ENCODE measurements around the gene AGFG1. TPM values are rescaled to one million over a fixed set of nuclear protein-coding genes. Genes with fewer than 3 reads are reported as not detected.

AGFG1 gene
- total and polyA plus RNA-seq, 3 donors from 2014 or later = 126 to 192 (median 135) TPM

Small RNA genes lying within 50 kb of the gene (microRNA-seq; reads per million reads assigned to microRNA genes)
- 0 to 0.69 reads per million in 2 donors for gene MIR5703 (ENCODE audit: borderline number of aligned reads in 2 of 2, borderline replicate concordance in 1 of 2)

Other genes starting within 250 kb of the AGFG1 start
- 100 to 1,000 TPM; 318 to 368 TPM for gene MFF, start 146.9 kb upstream of the AGFG1 start, total RNA-seq
- 457 TPM for gene MFF, start 146.9 kb upstream of the AGFG1 start, polyA plus RNA-seq (ENCODE audit: insufficient read depth, low read depth, low replicate concordance)
- gene TM4SF20, start 92.8 kb upstream of the AGFG1 start, total RNA-seq = 1 to 10 TPM in 1 of 2 donors, under 1 TPM in 1; 0.79 to 2.2 TPM
- gene TM4SF20, start 92.8 kb upstream of the AGFG1 start, polyA plus RNA-seq (ENCODE audit: insufficient read depth, low read depth, low replicate concordance) = 5.5 TPM
- not detected for gene SCYGR1, start 84.2 kb upstream of the AGFG1 start, total RNA-seq
- not detected for gene SCYGR1, start 84.2 kb upstream of the AGFG1 start, polyA plus RNA-seq (ENCODE audit: insufficient read depth, low read depth, low replicate concordance)
- gene SCYGR2, start 126.7 kb downstream of the AGFG1 start, total RNA-seq = not detected
- not detected for gene SCYGR2, start 126.7 kb downstream of the AGFG1 start, polyA plus RNA-seq (ENCODE audit: insufficient read depth, low read depth, low replicate concordance)
- gene SCYGR3, start 142.7 kb downstream of the AGFG1 start, total RNA-seq = not detected
- not detected for gene SCYGR3, start 142.7 kb downstream of the AGFG1 start, polyA plus RNA-seq (ENCODE audit: insufficient read depth, low read depth, low replicate concordance)
- not detected for gene SCYGR4, start 145.3 kb downstream of the AGFG1 start, total RNA-seq
- not detected for gene SCYGR4, start 145.3 kb downstream of the AGFG1 start, polyA plus RNA-seq (ENCODE audit: insufficient read depth, low read depth, low replicate concordance)
- gene SCYGR5, start 194.6 kb downstream of the AGFG1 start, total RNA-seq = not detected
- gene SCYGR5, start 194.6 kb downstream of the AGFG1 start, polyA plus RNA-seq (ENCODE audit: insufficient read depth, low read depth, low replicate concordance) = not detected
- under 1 TPM; 0.50 to 0.71 TPM for gene SLC19A3, start 245.9 kb downstream of the AGFG1 start, total RNA-seq
- 0.79 TPM for gene SLC19A3, start 245.9 kb downstream of the AGFG1 start, polyA plus RNA-seq (ENCODE audit: insufficient read depth, low read depth, low replicate concordance)

Measured in testis (tissue), 3 donors.